Esophagus mucosa (tissue), 1 donor: ENCODE results near the gene LRRTM4. TPM values are rescaled to one million over a fixed set of nuclear protein-coding genes. Genes with fewer than 3 reads are reported as not detected.
"Not testable (repeated sequence)": the region's sequence is repeated elsewhere in the genome, so short reads cannot be mapped to it uniquely, and the experiment has no call there.

Source experiments
- ATAC-seq: fragments of 200-7000 bp; cut with Tn5 transposase; one replicate; pipeline ENCODE4 v1.9.1; 2020
- total RNA-seq: library from RNA; stranded (reverse); gene quantifications from one replicate; pipeline ENCODE4 v1.2.4, GENCODE V29; 2023
- donor health status: DM: yes; HTN: yes; CAD: no.

Gene LRRTM4
- total RNA-seq, 1 donor from 2014 or later, result not detected

DNA sequence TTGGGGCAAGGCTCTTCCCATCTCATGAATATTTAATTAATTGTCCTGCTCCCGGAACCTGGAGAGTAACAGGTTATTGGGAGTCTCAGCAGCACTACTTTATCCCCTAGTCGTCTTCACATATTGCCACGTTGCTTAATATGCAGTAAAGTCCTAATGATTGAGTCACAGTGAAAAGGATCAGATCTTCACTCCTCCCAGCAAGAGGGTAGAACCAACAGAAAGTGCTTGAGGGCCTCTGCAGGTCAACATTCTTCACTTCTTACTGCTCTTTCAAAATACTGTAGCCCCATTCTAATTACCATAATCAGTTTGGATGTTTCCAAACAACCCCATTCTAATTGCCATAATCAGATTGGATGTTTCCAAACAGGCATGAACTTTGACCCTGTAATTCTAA lies 801.0 kb downstream of the LRRTM4 start:
- ATAC-seq, result no peak

DNA sequence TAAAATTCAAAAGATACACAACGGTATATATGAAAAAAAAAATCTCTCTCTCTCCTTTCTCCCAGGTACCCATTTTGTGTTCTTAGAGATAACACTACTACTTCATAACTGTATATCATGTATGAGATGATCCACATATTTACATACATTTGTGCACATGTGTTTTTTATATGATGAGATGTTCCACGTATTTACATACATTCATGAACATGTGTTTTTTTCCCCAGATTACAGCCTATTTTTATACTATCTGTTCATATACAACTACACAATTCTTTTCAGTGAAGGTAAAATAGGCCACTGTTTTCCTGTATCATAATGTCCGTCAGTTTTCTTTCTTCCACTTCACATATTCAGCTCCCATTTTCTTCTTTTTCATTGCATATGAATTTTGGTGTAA lies 808.9 kb downstream of the LRRTM4 start:
- no peak for ATAC-seq

DNA sequence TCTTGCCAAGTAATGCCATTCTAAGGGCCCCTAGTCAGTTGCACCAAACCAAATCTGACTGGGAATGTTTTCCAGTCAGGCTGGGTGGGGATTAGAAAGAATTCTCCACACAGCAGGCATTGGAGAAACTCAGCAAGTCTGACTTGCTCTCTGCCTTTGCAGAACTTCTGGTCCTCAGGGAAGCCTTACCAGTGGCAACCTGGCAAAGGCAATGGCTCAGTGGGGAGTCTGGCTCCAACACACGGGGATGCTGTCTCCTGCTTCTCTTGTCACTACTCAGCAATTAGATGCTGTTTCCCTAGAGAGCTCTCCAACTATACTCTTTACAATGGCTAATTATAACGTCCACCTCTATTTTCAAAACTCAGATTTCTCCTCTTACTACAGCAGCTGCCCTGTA lies 810.7 kb downstream of the LRRTM4 start:
- no peak for ATAC-seq

DNA sequence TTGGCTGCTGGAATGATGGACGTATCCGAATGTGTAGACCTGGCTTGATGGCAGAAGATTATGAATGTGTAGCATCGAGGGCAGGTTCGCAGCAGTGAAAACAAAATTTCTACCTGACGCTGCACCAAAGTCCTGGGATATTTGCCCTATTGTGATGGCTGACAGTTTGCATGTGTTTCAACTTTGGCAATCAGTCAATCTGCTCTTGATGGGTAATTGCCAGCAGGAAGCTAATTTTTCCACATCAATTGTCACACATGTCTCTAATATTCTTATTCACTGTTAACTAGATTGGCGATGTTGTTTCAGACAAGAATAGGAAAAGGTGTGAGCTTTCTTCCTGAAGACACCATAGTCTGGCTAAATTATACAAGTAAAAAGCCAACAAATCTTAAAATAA lies 821.3 kb downstream of the LRRTM4 start:
- ATAC-seq, result no peak

DNA sequence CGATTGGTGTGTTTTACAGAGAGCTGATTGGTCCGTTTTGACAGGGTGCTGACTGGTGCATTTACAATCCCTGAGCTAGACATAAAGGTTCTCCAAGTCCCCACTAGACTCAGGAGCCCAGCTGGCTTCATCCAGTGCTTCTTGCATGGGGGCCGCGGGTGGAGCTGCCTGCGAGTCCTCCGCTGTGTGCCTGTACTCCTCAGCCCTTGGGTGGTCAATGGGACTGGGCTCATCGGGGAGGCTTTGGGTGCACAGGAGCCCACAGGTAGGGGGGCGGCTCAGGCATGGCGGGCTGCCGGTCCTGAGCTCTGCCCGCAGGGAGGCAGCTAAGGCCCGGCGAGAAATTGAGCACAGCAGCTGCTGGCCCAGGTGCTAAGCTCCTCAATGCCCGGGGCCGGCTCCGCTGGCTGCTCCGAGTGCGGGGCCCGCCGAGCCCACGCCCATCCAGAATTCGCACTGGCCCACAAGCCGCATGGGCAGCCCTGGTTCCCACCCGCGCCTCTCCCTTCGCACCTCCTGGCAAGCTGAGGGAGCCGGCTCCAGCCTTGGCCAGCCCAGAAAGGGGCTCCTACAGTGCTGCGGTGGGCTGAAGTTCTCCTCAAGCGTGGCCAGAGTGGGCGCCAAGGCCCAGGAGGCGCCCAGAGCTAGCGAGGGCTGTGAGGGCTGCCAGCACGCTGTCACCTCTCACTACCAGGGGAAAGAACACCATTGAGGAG lies 824.0 kb downstream of the LRRTM4 start:
- ATAC-seq, result not testable (repeated sequence)
